ENCODE measurements around the gene SULT1C4. TPM values are rescaled to one million over a fixed set of nuclear protein-coding genes. Genes with fewer than 3 reads are reported as not detected.

Gene SULT1C4
- polyA plus RNA-seq, 1 of the 3 experiments (the other 2 are of a cell fraction): 0.18 TPM

- no peak for DNase-seq
- Histone ChIP-seq H3K9me3 (no peaks in the 10 kb centered on the region), H3K36me3 (replicated peaks in 1 of 2; ENCODE audit: control insufficient read depth in 1 of 2, insufficient read depth in 2 of 2, low read length in 1 of 2) (no peaks in the 10 kb centered on the region), H3K4me2 (no peak overlapping the region), H3K4me1 (ENCODE audit: control insufficient read depth in 1 of 2, insufficient read depth in 2 of 2, low read depth in 1 of 2, low read length in 1 of 2) (peaks cover 0 to 3% of the 10 kb centered on the region in 2 experiments; a peak in 1 of 4 replicates), H3K9me2 (no peaks in the 10 kb centered on the region), H3K79me2 (ENCODE audit: insufficient read depth) (no peaks in the 10 kb centered on the region), H2AFZ (ENCODE audit: low read depth) (no peak overlapping the region), H3K9ac (no peak overlapping the region), H3K27me3 (ENCODE audit: insufficient read depth) (no peaks in the 10 kb centered on the region), H3K4me3 (ENCODE audit: low read depth in 2 of 2, low read length in 1 of 2) (no peak overlapping the region), H3F3A (replicated peaks; ENCODE audit: insufficient read depth) (no peaks in the 10 kb centered on the region), H4K20me1 (ENCODE audit: insufficient read depth) (no peaks in the 10 kb centered on the region), H3K27ac (ENCODE audit: low read depth in 2 of 2, low read length in 1 of 2) (no peak overlapping the region; a peak in 1 of 4 replicates)
- ChIA-PET CTCF (no interaction called here), POLR2A (no interaction called here)
- 40% methylated on average over 3 of the region's 3 CpGs for WGBS (ENCODE audit: low lambda C conversion rate)
- TF ChIP-seq, protein P1, sequence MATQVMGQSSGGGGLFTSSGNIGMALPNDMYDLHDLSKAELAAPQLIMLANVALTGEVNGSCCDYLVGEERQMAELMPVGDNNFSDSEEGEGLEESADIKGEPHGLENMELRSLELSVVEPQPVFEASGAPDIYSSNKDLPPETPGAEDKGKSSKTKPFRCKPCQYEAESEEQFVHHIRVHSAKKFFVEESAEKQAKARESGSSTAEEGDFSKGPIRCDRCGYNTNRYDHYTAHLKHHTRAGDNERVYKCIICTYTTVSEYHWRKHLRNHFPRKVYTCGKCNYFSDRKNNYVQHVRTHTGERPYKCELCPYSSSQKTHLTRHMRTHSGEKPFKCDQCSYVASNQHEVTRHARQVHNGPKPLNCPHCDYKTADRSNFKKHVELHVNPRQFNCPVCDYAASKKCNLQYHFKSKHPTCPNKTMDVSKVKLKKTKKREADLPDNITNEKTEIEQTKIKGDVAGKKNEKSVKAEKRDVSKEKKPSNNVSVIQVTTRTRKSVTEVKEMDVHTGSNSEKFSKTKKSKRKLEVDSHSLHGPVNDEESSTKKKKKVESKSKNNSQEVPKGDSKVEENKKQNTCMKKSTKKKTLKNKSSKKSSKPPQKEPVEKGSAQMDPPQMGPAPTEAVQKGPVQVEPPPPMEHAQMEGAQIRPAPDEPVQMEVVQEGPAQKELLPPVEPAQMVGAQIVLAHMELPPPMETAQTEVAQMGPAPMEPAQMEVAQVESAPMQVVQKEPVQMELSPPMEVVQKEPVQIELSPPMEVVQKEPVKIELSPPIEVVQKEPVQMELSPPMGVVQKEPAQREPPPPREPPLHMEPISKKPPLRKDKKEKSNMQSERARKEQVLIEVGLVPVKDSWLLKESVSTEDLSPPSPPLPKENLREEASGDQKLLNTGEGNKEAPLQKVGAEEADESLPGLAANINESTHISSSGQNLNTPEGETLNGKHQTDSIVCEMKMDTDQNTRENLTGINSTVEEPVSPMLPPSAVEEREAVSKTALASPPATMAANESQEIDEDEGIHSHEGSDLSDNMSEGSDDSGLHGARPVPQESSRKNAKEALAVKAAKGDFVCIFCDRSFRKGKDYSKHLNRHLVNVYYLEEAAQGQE (IDR thresholded peaks at IDR 0.05; ENCODE audit: low read depth, low read length): no peak
- no peak for TF ChIP-seq ELF1 (IDR thresholded peaks at IDR 0.05)
- TF ChIP-seq USF2 (IDR thresholded peaks at IDR 0.05; ENCODE audit: borderline replicate concordance, low read depth, low read length): no peak
- no peak for TF ChIP-seq GABPA (IDR thresholded peaks at IDR 0.05; ENCODE audit: low read depth)
These were observed 46.8 kb upstream of the SULT1C4 start for GRCh38 chr2:108330979-108331378.

DNA sequence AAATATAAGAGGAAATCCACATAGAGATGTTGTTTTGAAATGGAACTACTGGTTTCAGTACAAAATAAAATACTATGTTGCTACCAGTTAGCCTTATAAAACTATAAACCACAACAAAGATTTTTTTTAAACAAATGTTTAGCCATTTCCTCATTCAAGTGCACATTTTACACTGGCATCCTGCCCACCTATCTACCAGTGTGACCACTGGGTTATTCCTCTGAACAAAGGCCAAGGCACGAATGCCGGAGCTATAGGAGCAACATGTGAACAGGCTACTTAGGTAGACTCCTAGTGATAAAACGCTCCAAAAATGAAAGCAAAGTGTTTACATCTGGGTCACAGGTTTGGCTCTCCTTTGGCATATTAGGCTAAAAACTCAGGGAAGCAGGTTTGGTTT lies 31.8 kb upstream of the SULT1C4 start:
- no peaks in the 10 kb centered on the region; a peak in 1 of 4 replicates for H3K4me1 ChIP-seq (ENCODE audit: control insufficient read depth in 1 of 2, insufficient read depth in 2 of 2, low read depth in 1 of 2, low read length in 1 of 2)
- H3K36me3 ChIP-seq (replicated peaks in 1 of 2; ENCODE audit: control insufficient read depth in 1 of 2, insufficient read depth in 2 of 2, low read length in 1 of 2): no peaks in the 10 kb centered on the region
- no peak for DNase-seq
- WGBS (ENCODE audit: low lambda C conversion rate): 90% methylated on average over 3 of the region's 3 CpGs
- no peak overlapping the region for H3K4me3 ChIP-seq (ENCODE audit: low read depth in 2 of 2, low read length in 1 of 2)
- CTCF ChIA-PET: interaction anchor here (0.9 to 1.5 kb wide), 3 partner anchors 238 to 290 kb away, joined by 3 to 6 read pairs (median 4); no protein-coding TSS in a partner anchor
- no peaks in the 10 kb centered on the region for H3F3A ChIP-seq (replicated peaks; ENCODE audit: insufficient read depth)
- no peaks in the 10 kb centered on the region for H3K9me2 ChIP-seq
- H3K27ac ChIP-seq (ENCODE audit: low read depth in 2 of 2, low read length in 1 of 2): no peak overlapping the region
- H3K79me2 ChIP-seq (ENCODE audit: insufficient read depth): no peaks in the 10 kb centered on the region
- H2AFZ ChIP-seq (ENCODE audit: low read depth): no peak overlapping the region
- no peak overlapping the region for H3K9ac ChIP-seq
- POLR2A ChIA-PET: no interaction called here
- no peak overlapping the region for H3K4me2 ChIP-seq
- no peaks in the 10 kb centered on the region for H3K9me3 ChIP-seq
- no peak for TF ChIP-seq ZBTB33 (IDR thresholded peaks at IDR 0.05; ENCODE audit: borderline replicate concordance, low read depth)
- TF ChIP-seq SIN3A (IDR thresholded peaks at IDR 0.05; ENCODE audit: borderline replicate concordance, low read depth, low read length): no peak
- TF ChIP-seq FOXJ3 (CRISPR knock-in tag; IDR thresholded peaks at IDR 0.05): no peak
- TF ChIP-seq GABPA (IDR thresholded peaks at IDR 0.05; ENCODE audit: low read depth): no peak
- TF ChIP-seq, protein P2, sequence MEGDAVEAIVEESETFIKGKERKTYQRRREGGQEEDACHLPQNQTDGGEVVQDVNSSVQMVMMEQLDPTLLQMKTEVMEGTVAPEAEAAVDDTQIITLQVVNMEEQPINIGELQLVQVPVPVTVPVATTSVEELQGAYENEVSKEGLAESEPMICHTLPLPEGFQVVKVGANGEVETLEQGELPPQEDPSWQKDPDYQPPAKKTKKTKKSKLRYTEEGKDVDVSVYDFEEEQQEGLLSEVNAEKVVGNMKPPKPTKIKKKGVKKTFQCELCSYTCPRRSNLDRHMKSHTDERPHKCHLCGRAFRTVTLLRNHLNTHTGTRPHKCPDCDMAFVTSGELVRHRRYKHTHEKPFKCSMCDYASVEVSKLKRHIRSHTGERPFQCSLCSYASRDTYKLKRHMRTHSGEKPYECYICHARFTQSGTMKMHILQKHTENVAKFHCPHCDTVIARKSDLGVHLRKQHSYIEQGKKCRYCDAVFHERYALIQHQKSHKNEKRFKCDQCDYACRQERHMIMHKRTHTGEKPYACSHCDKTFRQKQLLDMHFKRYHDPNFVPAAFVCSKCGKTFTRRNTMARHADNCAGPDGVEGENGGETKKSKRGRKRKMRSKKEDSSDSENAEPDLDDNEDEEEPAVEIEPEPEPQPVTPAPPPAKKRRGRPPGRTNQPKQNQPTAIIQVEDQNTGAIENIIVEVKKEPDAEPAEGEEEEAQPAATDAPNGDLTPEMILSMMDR (IDR thresholded peaks at IDR 0.05): no peak
- no peak for TF ChIP-seq FOXM1 (IDR thresholded peaks at IDR 0.05; ENCODE audit: low read depth)
- no peak for TF ChIP-seq SMC3 (IDR thresholded peaks at IDR 0.05; ENCODE audit: low read depth, low read length)
- TF ChIP-seq EZH2phosphoT487 (IDR thresholded peaks at IDR 0.05; ENCODE audit: borderline replicate concordance, low read depth): no peak
- H3K27me3 ChIP-seq (ENCODE audit: insufficient read depth): no peaks in the 10 kb centered on the region
- no peaks in the 10 kb centered on the region for H4K20me1 ChIP-seq (ENCODE audit: insufficient read depth)
